Activated naive CD8-positive, alpha-beta T cell (primary cell): ENCODE data around the gene ATF3.
A peak's percentile ranks its signal among the peaks of the same experiment; 100 is the strongest.

ENCODE experiments used
- H3K27ac Mint-ChIP-seq: one replicate; pipeline ENCODE4 v1.8.0; 2021; ENCODE audit warnings: mixed read lengths
- H3K27me3 Mint-ChIP-seq: one replicate; pipeline ENCODE4 v1.8.0; 2021; ENCODE audit warnings: mixed read lengths
- H3K36me3 Mint-ChIP-seq: one replicate; pipeline ENCODE4 v1.8.0; 2021; ENCODE audit warnings: mixed read lengths
- H3K4me1 Mint-ChIP-seq: one replicate; pipeline ENCODE4 v1.8.0; 2021; ENCODE audit warnings: low read depth, mixed read lengths
- H3K4me3 Mint-ChIP-seq: one replicate; pipeline ENCODE4 v1.8.0; 2021; ENCODE audit warnings: mild to moderate bottlenecking, mixed read lengths
- H3K9me3 Mint-ChIP-seq: one replicate; pipeline ENCODE4 v1.8.0; 2021; ENCODE audit warnings: low read depth, mixed read lengths

The ATF3 gene, protein sequence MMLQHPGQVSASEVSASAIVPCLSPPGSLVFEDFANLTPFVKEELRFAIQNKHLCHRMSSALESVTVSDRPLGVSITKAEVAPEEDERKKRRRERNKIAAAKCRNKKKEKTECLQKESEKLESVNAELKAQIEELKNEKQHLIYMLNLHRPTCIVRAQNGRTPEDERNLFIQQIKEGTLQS

DNA sequence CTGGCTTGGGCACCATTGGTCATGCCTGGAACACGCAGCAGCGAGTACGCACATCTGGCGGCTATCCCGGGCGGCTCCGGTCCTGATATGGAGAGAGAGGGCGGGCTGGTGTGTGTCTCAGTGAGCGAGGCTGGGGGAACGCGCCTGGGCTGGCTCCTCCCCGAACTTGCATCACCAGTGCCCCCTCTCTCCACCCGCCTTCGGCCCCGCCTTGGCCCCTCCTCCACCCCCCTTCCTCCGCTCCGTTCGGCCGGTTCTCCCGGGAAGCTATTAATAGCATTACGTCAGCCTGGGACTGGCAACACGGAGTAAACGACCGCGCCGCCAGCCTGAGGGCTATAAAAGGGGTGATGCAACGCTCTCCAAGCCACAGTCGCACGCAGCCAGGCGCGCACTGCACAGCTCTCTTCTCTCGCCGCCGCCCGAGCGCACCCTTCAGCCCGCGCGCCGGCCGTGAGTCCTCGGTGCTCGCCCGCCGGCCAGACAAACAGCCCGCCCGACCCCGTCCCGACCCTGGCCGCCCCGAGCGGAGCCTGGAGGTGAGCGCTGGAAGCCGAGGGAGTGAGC is at the start of gene ATF3:
Gene ATF3, plus strand, starts transcription at position 370 of the 567 bp plus-strand sequence. CDS start 6,261 bp downstream, outside the sequence.
- no peaks in the 10 kb centered on the region for H3K9me3 Mint-ChIP-seq
- H3K27me3 Mint-ChIP-seq: peaks cover 34% of the 10 kb centered on the region
- H3K4me3 Mint-ChIP-seq: peak within 1 kb of the TSS; percentile 91
- H3K36me3 Mint-ChIP-seq: peaks cover 4% of the 10 kb centered on the region
- H3K4me1 Mint-ChIP-seq: peaks cover 40% of the 10 kb centered on the region
- H3K27ac Mint-ChIP-seq: peak within 1 kb of the TSS; percentile 85

DNA sequence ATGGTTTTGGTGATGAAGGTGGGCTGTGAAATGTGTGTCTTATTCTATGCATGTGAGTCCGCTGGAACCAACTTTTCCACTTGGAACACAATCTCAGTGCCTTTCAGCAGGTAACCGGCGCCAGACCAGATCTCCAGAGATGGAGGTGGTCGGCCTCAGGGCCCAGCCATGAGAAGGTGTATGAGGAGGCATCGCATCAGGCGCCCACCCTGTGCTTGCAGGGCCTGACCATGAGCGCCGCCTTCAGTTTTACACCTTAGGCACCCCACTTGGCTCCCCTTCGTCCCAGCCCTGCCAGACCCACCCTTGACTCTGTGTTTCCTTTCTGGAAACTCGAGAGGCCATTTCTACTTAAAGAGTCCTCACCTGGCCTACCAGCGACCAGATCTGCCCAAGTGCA is 48.6 kb upstream of the ATF3 start:
- Mint-ChIP-seq H3K9me3 (no peaks in the 10 kb centered on the region), H3K36me3 (no peaks in the 10 kb centered on the region), H3K4me3 (peak overlapping the region; percentile 87), H3K27me3 (no peaks in the 10 kb centered on the region), H3K27ac (peak overlapping the region; percentile 94), H3K4me1 (peaks cover 13% of the 10 kb centered on the region)

- Mint-ChIP-seq H3K27ac (no peak overlapping the region), H3K4me3 (no peak overlapping the region), H3K4me1 (peaks cover 23% of the 10 kb centered on the region)
These were observed 47.6 kb upstream of the ATF3 start for GRCh38 chr1:212560933-212561460.

GRCh38 chr1:212561501-212561931 is 47.0 kb upstream of the ATF3 start:
- no peaks in the 10 kb centered on the region for H3K36me3 Mint-ChIP-seq
- H3K27ac Mint-ChIP-seq: no peak overlapping the region
- H3K9me3 Mint-ChIP-seq: no peaks in the 10 kb centered on the region
- H3K4me1 Mint-ChIP-seq: peaks cover 28% of the 10 kb centered on the region
- H3K4me3 Mint-ChIP-seq: no peak overlapping the region
- H3K27me3 Mint-ChIP-seq: no peaks in the 10 kb centered on the region

More at GRCh38 chr1:212560933-212561460, 47.6 kb upstream of the ATF3 start:
- H3K9me3 Mint-ChIP-seq: no peaks in the 10 kb centered on the region
- H3K36me3 Mint-ChIP-seq: no peaks in the 10 kb centered on the region
- H3K27me3 Mint-ChIP-seq: no peaks in the 10 kb centered on the region

DNA sequence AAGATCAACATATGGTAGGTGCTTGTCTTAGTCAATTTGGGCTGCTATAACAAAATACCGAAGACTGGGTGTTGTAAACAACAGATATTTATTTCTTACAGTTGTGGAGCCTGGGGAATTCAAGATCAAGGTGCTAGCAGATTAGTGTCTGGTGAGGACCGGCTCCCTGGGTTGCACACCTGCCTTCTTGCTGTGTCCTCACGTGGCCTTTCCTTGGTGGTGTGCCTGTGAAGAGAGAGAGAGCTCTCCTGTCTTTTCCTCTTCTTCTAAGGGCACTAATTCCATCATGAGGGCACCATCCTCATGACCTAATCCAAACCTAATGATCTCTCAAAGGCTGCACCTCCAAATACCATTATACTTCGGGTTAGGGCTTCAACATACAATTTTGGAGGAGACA is 45.8 kb upstream of the ATF3 start:
- Mint-ChIP-seq H3K27ac (no peak overlapping the region), H3K27me3 (no peaks in the 10 kb centered on the region), H3K9me3 (no peaks in the 10 kb centered on the region), H3K4me3 (no peak overlapping the region), H3K4me1 (peaks cover 39% of the 10 kb centered on the region), H3K36me3 (no peaks in the 10 kb centered on the region)

- peaks cover 34% of the 10 kb centered on the region for H3K4me1 Mint-ChIP-seq
- H3K4me3 Mint-ChIP-seq: peak overlapping the region; percentile 59
- H3K9me3 Mint-ChIP-seq: no peaks in the 10 kb centered on the region
- H3K27ac Mint-ChIP-seq: peak overlapping the region; percentile 76
- H3K27me3 Mint-ChIP-seq: no peaks in the 10 kb centered on the region
- H3K36me3 Mint-ChIP-seq: no peaks in the 10 kb centered on the region
These were observed 43.5 kb upstream of the ATF3 start for GRCh38 chr1:212565079-212565478.

DNA sequence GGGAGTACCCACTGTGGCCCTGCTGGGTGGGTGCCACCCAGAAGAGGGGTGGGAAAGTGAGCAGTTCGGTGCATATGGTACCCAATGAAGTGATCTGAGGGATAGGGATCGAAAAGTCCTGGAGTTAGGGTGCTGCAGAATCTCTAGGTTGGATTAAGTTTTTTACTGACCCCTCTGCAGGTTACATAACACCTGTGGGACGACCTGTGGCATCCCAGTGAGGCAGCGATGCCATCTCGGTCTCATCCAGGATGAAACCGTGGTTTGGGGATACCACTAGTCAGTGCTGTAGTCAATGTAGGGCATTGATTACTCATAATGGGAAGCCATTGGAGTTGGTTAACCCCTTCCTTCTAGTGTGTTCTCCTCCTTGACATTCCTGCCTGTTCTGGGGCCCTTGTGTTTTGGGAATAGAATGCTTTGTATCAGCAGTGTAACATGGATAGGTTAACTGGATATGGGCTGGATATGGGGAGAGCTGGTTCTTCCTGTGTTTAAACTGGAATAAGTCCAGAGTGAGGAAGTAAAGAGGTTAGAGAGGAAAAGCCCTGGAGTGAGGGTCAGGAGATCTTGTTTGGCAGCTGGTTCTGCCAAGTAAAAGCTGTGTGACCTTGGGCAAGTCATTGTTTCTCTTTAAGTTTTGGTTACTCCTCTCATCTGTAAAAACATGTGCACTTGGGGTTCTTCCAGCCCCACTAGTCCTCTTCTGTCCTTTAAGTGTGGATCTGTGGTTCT is 42.8 kb upstream of the ATF3 start:
- Mint-ChIP-seq H3K4me3 (peak overlapping the region; percentile 82), H3K27me3 (no peaks in the 10 kb centered on the region), H3K4me1 (peaks cover 31% of the 10 kb centered on the region), H3K9me3 (no peaks in the 10 kb centered on the region), H3K27ac (peak overlapping the region; percentile 76), H3K36me3 (no peaks in the 10 kb centered on the region)

- Mint-ChIP-seq H3K36me3 (no peaks in the 10 kb centered on the region), H3K27me3 (no peaks in the 10 kb centered on the region)
These were observed 41.8 kb upstream of the ATF3 start for GRCh38 chr1:212566522-212567479.

DNA sequence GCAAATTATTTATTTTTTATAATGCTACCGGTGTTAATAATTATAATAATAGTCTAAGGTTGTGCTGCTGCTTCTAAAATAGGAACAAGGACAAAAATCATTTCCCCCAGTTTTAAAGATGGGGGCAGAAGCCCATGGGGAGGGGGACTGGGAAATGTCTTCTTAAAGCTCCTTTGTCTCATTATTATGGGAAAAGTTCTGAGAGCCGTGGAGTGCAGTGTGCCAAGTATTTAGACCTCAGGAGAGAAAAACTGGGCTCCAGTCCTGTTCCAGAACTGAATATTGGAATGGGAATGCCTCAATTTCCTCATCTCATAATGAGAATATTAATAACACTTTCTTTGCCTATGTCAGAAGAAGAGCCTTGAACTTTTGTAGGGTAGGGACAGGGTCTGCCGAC is 40.9 kb upstream of the ATF3 start:
- Mint-ChIP-seq H3K4me1 (peaks cover 31% of the 10 kb centered on the region), H3K4me3 (no peak overlapping the region), H3K27me3 (no peaks in the 10 kb centered on the region), H3K27ac (no peak overlapping the region), H3K36me3 (no peaks in the 10 kb centered on the region), H3K9me3 (no peaks in the 10 kb centered on the region)

More at GRCh38 chr1:212566522-212567479, 41.8 kb upstream of the ATF3 start:
- Mint-ChIP-seq H3K27ac (peak overlapping the region; percentile 75), H3K4me1 (peaks cover 31% of the 10 kb centered on the region), H3K4me3 (peak overlapping the region; percentile 82), H3K9me3 (no peaks in the 10 kb centered on the region)

DNA sequence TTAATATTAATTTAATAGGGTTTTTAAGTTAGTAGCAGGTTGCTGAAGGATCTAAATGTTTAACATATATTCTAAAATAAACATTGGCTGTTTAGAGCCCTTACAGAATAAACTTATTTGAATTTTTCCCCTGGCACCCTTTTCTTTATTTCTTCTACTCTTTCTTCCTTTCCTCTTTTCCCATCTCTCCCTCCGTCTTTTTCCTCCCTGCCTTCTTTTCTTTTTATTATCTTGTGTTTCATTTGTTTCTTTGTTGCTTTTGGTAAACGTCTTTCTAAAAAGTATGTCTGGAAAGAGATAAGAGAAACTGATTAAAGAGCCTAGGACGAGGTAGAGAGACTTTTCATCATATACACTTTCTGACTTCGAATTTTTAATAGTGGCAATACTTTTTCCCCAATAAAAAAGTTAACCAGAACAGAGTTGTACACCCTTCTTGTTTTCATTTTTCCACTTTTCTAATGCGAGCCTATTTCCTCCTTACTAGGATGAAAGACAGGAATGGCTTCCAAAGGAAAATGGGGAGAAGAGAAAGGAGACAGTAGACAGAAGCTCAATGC is 39.5 kb upstream of the ATF3 start:
- peaks cover 31% of the 10 kb centered on the region for H3K4me1 Mint-ChIP-seq
- no peaks in the 10 kb centered on the region for H3K27me3 Mint-ChIP-seq
- no peaks in the 10 kb centered on the region for H3K9me3 Mint-ChIP-seq
- no peak overlapping the region for H3K4me3 Mint-ChIP-seq
- H3K27ac Mint-ChIP-seq: peak overlapping the region; percentile 72
- H3K36me3 Mint-ChIP-seq: no peaks in the 10 kb centered on the region

GRCh38 chr1:212574732-212575131 is 33.8 kb upstream of the ATF3 start:
- peaks cover 8% of the 10 kb centered on the region for H3K27me3 Mint-ChIP-seq
- H3K36me3 Mint-ChIP-seq: no peaks in the 10 kb centered on the region
- no peak overlapping the region for H3K4me3 Mint-ChIP-seq
- H3K27ac Mint-ChIP-seq: no peak overlapping the region
- H3K9me3 Mint-ChIP-seq: no peaks in the 10 kb centered on the region
- no peaks in the 10 kb centered on the region for H3K4me1 Mint-ChIP-seq

- Mint-ChIP-seq H3K27me3 (peaks cover 8% of the 10 kb centered on the region), H3K27ac (no peak overlapping the region), H3K36me3 (no peaks in the 10 kb centered on the region), H3K4me1 (no peaks in the 10 kb centered on the region), H3K4me3 (no peak overlapping the region), H3K9me3 (no peaks in the 10 kb centered on the region)
These were observed 33.2 kb upstream of the ATF3 start for GRCh38 chr1:212575333-212575732.

DNA sequence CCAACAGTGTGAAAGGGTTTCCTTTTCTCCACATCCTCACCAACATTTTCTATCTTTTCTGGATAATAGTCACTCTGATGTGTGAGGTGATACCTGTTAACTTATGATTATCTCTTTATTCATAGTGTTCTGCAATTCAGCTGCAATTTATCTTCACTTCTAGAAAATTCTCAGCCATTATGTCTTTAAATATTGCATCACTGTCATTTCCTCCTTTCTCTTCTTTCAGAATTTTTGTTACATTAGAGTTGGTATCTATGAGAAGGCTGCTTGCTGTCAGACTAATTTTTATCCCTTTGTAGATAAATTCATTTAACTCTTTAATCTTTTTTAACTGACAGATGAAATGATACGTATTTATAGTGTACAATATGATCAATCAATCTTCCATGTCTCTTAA is 30.5 kb upstream of the ATF3 start:
- Mint-ChIP-seq H3K36me3 (no peaks in the 10 kb centered on the region), H3K4me1 (no peaks in the 10 kb centered on the region), H3K27ac (no peak overlapping the region), H3K4me3 (no peak overlapping the region), H3K27me3 (peaks cover 8% of the 10 kb centered on the region), H3K9me3 (no peaks in the 10 kb centered on the region)

DNA sequence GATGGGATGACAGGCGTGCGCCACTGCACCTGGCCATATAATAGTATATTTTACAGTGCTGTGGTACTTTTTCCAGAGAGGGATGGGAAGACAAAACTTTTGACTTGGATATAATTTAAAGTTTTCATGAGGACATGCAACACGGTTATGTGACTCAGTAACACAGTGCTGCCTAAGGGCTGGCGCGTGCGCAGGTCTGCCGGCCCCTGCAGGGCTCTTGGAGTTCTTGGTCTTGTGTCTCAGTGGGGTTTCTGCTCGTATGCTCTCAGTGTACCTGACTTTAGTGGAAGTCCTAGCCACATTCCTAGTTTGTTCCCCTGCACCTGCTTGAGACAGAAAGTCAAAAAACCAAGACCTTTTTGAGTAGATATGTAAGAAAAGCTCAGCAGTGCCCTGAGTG is 27.5 kb upstream of the ATF3 start:
- Mint-ChIP-seq H3K4me1 (no peaks in the 10 kb centered on the region), H3K27me3 (peaks cover 8% of the 10 kb centered on the region), H3K36me3 (no peaks in the 10 kb centered on the region), H3K9me3 (no peaks in the 10 kb centered on the region), H3K4me3 (no peak overlapping the region), H3K27ac (no peak overlapping the region)
